K562 (cell line): ENCODE results near the gene SULT2B1. TPM values are rescaled to one million over a fixed set of nuclear protein-coding genes. Genes with fewer than 3 reads are reported as not detected.

Experiments used
- ARHGAP35 ChIP-seq: fragments of 450-650 bp; IDR thresholded peaks from 2 replicates; pipeline ENCODE4 v1.6.1; 2018; ENCODE audit not compliant: partially characterized antibody
- CREB1 ChIP-seq, 2 experiments: sonication (generic) in 1 of 2; formaldehyde crosslinking in 1 of 2; IDR thresholded peaks; 2 replicates each; pipeline versions ENCODE4 v1.6.1 to v1.8.0; 2012 to 2022; ENCODE audit warnings: inconsistent platforms in 1 of 2, mild to moderate bottlenecking in 1 of 2, missing genetic modification reagents in 1 of 2, moderate library complexity in 1 of 2
- HCFC1 ChIP-seq: IDR thresholded peaks from 2 replicates; pipeline ENCODE4 v1.6.1; 2012; ENCODE audit warnings: low read depth, low read length, improper control_type of control experiment
- KHSRP ChIP-seq: fragments of 450-650 bp; IDR thresholded peaks from 2 replicates; pipeline ENCODE4 v1.6.1; 2017
- MED1 ChIP-seq: sonication (generic); formaldehyde crosslinking; IDR thresholded peaks from 2 replicates; pipeline ENCODE4 v1.8.1; 2023; ENCODE audit warnings: missing genetic modification reagents, borderline replicate concordance
- RB1 ChIP-seq: fragments of 450-650 bp; IDR thresholded peaks from 2 replicates; pipeline ENCODE4 v1.6.1; 2017; ENCODE audit warnings: low read depth, mild to moderate bottlenecking
- SMAD1 ChIP-seq: fragments of 150-350 bp; IDR thresholded peaks from 2 replicates; pipeline ENCODE4 v1.6.1; 2014; ENCODE audit warnings: low read length, low read depth; ENCODE audit not compliant: partially characterized antibody
- TEAD2 ChIP-seq: fragments of 450-650 bp; IDR thresholded peaks from 2 replicates; pipeline ENCODE4 v1.6.1; 2016; ENCODE audit warnings: missing genetic modification characterization, control low read depth, missing compliant biosample characterization
- U2AF2 ChIP-seq: fragments of 200-400 bp; formaldehyde crosslinking; optimal IDR thresholded peaks from 2 replicates; pipeline ENCODE3; 2017; ENCODE audit warnings: low read depth, mild to moderate bottlenecking, low read length
- XRCC3 ChIP-seq: fragments of 450-650 bp; IDR thresholded peaks from 2 replicates; pipeline ENCODE4 v1.6.1; 2017; ENCODE audit warnings: mild to moderate bottlenecking, moderate library complexity
- ZBED1 ChIP-seq: IDR thresholded peaks from 2 replicates; pipeline ENCODE4 v1.6.1; 2014
- polyA plus RNA-seq, 8 experiments: library from polyadenylated mRNA; depleted of rRNA in 4 of 8; stranded (reverse) in 5 of 8; unstranded in 3 of 8; fragments of >200 nt; fragmentation: Nextera tagmentation in 2 of 8; fragmentation: Illumina TruSeq in 1 of 8; extraction: Ambion mirVana in 2 of 8; extraction: Trizol in 1 of 8; gene quantifications; 2 replicates each; pipeline versions ENCODE4 v1.2.1 to v1.2.3, GENCODE V29; 2011 to 2014; ENCODE audit warnings: inconsistent platforms in 1 of 8, missing spikeins in 1 of 8
- total RNA-seq, 7 experiments: library from RNA; depleted of rRNA in 6 of 7; stranded (reverse); fragments of >200 nt in 6 of 7; fragmentation: Illumina TruSeq in 2 of 7; extraction: Trizol in 2 of 7; gene quantifications; 2 replicates each; pipeline versions ENCODE4 v1.2.1 to v1.2.3, GENCODE V29; 2011 to 2021; ENCODE audit warnings: low replicate concordance in 1 of 7
- TF ChIP-seq, protein P1 (sequence below): fragments of 450-650 bp; IDR thresholded peaks from 2 replicates; pipeline ENCODE4 v1.6.1; 2017; ENCODE audit warnings: antibody characterized with exemption, mild to moderate bottlenecking
- TF ChIP-seq, protein P2 (sequence below): fragments of 450-650 bp; conservative IDR thresholded peaks from 2 replicates; pipeline ENCODE4 v1.6.1; 2016; ENCODE audit warnings: missing genetic modification characterization, low read depth, mild to moderate bottlenecking, missing compliant biosample characterization, moderate library complexity
- TF ChIP-seq, protein P3 (sequence below): sonication (generic); formaldehyde crosslinking; IDR thresholded peaks from 2 replicates; pipeline ENCODE4 v1.4.0; 2020; ENCODE audit warnings: mild to moderate bottlenecking, missing genetic modification reagents
- TF ChIP-seq, protein P4 (sequence below): fragments of 250-450 bp; sonication (Bioruptor Pico); IDR thresholded peaks from 2 replicates; pipeline ENCODE4 v1.4.0; 2020
- TF ChIP-seq, protein P5 (sequence below): fragments of 250-450 bp; sonication (Bioruptor Pico); IDR thresholded peaks from 2 replicates; pipeline ENCODE4 v1.5.0; 2021
- TF ChIP-seq, protein P6 (sequence below): fragments of 450-650 bp; formaldehyde crosslinking; IDR thresholded peaks from 2 replicates; pipeline ENCODE4 v1.4.0; 2022; ENCODE audit warnings: mild to moderate bottlenecking, moderate library complexity

Gene SULT2B1
- total and polyA plus RNA-seq, 9 of the 15 experiments (the other 6 are each of a cell fraction or from before 2014, with no cell fraction given) = 0.09 to 0.62 (median 0.22) TPM; not detected in 2

DNA sequence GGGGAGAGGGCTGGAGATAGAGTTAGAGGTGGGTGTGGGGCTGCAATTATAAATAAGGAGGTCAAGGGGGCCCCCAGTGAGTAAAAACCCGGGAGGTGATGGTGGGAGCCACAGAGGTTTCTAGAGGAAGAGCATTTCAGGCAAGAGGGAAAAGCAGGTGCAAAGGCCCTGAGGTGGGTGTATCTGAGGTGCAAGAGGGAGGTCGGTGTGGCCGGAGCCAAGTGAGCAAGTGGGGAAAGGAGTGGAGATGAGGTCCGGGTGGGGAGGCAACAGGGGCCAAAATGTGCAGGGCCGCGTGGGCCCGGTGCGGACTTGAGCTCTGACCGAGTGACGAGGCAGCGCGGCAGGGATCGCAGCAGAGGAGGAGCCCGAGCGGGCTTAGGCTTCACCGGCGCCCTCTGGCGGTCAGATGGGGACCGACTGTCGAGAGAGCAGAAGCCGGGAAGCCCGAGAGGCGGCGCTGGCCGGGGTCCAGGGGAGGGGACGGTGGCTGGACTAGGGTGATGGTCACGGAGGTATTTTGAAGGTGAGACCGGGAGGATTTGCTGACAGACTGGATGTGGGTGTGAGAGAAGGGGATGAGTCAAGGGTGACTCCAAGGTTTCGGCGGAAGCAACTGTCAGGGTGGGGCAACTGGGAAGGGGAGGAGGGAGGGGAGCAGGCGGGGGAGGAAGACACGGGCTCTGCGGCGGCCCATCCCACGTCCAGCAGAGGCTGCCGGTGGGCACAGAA, 36.9 kb downstream of the SULT2B1 start (continued):
- TF ChIP-seq, protein P1, sequence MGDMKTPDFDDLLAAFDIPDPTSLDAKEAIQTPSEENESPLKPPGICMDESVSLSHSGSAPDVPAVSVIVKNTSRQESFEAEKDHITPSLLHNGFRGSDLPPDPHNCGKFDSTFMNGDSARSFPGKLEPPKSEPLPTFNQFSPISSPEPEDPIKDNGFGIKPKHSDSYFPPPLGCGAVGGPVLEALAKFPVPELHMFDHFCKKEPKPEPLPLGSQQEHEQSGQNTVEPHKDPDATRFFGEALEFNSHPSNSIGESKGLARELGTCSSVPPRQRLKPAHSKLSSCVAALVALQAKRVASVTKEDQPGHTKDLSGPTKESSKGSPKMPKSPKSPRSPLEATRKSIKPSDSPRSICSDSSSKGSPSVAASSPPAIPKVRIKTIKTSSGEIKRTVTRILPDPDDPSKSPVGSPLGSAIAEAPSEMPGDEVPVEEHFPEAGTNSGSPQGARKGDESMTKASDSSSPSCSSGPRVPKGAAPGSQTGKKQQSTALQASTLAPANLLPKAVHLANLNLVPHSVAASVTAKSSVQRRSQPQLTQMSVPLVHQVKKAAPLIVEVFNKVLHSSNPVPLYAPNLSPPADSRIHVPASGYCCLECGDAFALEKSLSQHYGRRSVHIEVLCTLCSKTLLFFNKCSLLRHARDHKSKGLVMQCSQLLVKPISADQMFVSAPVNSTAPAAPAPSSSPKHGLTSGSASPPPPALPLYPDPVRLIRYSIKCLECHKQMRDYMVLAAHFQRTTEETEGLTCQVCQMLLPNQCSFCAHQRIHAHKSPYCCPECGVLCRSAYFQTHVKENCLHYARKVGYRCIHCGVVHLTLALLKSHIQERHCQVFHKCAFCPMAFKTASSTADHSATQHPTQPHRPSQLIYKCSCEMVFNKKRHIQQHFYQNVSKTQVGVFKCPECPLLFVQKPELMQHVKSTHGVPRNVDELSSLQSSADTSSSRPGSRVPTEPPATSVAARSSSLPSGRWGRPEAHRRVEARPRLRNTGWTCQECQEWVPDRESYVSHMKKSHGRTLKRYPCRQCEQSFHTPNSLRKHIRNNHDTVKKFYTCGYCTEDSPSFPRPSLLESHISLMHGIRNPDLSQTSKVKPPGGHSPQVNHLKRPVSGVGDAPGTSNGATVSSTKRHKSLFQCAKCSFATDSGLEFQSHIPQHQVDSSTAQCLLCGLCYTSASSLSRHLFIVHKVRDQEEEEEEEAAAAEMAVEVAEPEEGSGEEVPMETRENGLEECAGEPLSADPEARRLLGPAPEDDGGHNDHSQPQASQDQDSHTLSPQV = 0 out of 2 replicates have a peak, but pooled peaks have one; percentile 54
- TF ChIP-seq, protein P2, sequence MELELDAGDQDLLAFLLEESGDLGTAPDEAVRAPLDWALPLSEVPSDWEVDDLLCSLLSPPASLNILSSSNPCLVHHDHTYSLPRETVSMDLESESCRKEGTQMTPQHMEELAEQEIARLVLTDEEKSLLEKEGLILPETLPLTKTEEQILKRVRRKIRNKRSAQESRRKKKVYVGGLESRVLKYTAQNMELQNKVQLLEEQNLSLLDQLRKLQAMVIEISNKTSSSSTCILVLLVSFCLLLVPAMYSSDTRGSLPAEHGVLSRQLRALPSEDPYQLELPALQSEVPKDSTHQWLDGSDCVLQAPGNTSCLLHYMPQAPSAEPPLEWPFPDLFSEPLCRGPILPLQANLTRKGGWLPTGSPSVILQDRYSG (tag) = no peak
- TF ChIP-seq CREB1 (IDR thresholded peaks at IDR 0.05) = peak; percentile 41; the same call in 1 of the 2 replicates
- TF ChIP-seq CREB1 (CRISPR knock-in tag; IDR thresholded peaks at IDR 0.05) = peak; percentile 77
- TF ChIP-seq RB1 = peak; percentile 92
- TF ChIP-seq HCFC1 = 0 out of 2 replicates have a peak, but pooled peaks have one; percentile 20
- TF ChIP-seq ZBED1 = no peak
- TF ChIP-seq TEAD2 (tag) = no peak
- no peak for TF ChIP-seq U2AF2
- TF ChIP-seq XRCC3 = no peak; the same call in 1 of the 2 replicates
- TF ChIP-seq, protein P3, sequence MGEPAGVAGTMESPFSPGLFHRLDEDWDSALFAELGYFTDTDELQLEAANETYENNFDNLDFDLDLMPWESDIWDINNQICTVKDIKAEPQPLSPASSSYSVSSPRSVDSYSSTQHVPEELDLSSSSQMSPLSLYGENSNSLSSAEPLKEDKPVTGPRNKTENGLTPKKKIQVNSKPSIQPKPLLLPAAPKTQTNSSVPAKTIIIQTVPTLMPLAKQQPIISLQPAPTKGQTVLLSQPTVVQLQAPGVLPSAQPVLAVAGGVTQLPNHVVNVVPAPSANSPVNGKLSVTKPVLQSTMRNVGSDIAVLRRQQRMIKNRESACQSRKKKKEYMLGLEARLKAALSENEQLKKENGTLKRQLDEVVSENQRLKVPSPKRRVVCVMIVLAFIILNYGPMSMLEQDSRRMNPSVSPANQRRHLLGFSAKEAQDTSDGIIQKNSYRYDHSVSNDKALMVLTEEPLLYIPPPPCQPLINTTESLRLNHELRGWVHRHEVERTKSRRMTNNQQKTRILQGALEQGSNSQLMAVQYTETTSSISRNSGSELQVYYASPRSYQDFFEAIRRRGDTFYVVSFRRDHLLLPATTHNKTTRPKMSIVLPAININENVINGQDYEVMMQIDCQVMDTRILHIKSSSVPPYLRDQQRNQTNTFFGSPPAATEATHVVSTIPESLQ (CRISPR knock-in tag) = peak; percentile 85; the same call in 1 of the 2 replicates
- TF ChIP-seq, protein P4, sequence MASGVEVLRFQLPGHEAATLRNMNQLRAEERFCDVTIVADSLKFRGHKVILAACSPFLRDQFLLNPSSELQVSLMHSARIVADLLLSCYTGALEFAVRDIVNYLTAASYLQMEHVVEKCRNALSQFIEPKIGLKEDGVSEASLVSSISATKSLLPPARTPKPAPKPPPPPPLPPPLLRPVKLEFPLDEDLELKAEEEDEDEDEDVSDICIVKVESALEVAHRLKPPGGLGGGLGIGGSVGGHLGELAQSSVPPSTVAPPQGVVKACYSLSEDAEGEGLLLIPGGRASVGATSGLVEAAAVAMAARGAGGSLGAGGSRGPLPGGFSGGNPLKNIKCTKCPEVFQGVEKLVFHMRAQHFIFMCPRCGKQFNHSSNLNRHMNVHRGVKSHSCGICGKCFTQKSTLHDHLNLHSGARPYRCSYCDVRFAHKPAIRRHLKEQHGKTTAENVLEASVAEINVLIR (CRISPR knock-in tag) = no peak
- TF ChIP-seq MED1 (CRISPR knock-in tag) = no peak
- TF ChIP-seq SMAD1 = no peak
- TF ChIP-seq, protein P5, sequence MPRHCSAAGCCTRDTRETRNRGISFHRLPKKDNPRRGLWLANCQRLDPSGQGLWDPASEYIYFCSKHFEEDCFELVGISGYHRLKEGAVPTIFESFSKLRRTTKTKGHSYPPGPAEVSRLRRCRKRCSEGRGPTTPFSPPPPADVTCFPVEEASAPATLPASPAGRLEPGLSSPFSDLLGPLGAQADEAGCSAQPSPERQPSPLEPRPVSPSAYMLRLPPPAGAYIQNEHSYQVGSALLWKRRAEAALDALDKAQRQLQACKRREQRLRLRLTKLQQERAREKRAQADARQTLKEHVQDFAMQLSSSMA (CRISPR knock-in tag) = no peak
- peak; percentile 66 for TF ChIP-seq ARHGAP35
- TF ChIP-seq, protein P6, sequence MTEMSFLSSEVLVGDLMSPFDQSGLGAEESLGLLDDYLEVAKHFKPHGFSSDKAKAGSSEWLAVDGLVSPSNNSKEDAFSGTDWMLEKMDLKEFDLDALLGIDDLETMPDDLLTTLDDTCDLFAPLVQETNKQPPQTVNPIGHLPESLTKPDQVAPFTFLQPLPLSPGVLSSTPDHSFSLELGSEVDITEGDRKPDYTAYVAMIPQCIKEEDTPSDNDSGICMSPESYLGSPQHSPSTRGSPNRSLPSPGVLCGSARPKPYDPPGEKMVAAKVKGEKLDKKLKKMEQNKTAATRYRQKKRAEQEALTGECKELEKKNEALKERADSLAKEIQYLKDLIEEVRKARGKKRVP (CRISPR knock-in tag) = no peak
- TF ChIP-seq KHSRP = no peak
